Stimulated activated CD8-positive, alpha-beta memory T cell treated with anti-CD3 and anti-CD28 coated beads, Interleukin-12 subunit alpha, Interleukin-12 subunit beta, amount 100 ng/mL, for 24 hours (primary cell): ENCODE measurements around the gene RFX1.
A peak's percentile ranks its signal among the peaks of the same experiment; 100 is the strongest.
"Not testable (repeated sequence)": the region's sequence is repeated elsewhere in the genome, so short reads cannot be mapped to it uniquely, and the experiment has no call there.

ENCODE experiments used
- DNase-seq: peaks from one replicate; pipeline ENCODE4 v3.0.0-alpha.2; 2020; ENCODE audit errors: extremely low read depth

RFX1 gene

GRCh38 chr19:14006085-14006765 is at the start of gene RFX1:
RFX1 (minus strand) TSS chr19:14006320; CDS start chr19:13993843, 12,477 bp downstream.
- peak; percentile 99 for DNase-seq

DNA sequence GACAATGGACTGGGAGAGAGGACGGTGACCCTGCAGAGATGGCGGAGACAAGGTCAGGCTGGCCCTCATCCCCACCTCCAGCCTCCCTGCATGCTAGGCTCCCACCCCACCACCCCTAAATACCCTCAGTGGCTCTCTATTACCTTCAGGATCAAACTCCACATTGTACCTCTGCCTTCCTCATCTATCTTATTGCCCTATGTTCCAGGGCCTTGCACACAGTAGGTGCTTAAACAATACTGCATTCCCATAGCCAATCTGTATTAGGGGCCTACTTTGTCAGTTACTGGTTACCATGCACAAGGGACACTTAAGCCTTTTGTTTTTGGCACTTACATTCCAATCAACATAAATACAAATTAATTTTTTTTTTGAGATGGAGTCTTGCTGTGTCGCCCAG is 49.3 kb upstream of the RFX1 start:
- DNase-seq = no peak

- no peak for DNase-seq
These were observed 48.6 kb upstream of the RFX1 start for GRCh38 chr19:14054721-14055120.

- DNase-seq = no peak
These were observed 48.0 kb upstream of the RFX1 start for GRCh38 chr19:14054099-14054498.

- DNase-seq = no peak
These were observed 47.4 kb upstream of the RFX1 start for GRCh38 chr19:14053500-14053899.

DNA sequence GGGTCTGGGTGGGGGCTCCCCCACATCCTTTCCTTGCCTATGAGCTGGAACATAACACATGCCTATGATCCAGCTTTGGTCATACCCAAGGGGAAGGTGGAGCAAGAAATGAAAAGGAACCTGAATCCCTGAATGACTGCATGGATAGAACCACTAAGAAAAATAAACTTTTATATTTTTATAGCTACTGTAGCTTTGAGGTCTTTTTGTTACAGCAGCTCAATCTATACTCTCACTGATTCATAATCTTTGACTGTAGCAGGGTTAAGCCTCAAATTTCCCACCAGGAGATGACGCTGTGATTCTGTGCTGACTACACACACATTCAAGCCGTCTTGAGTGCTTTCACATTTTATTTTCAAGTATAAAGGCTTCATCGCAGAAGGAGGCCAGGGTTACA is 46.9 kb upstream of the RFX1 start:
- no peak for DNase-seq

DNA sequence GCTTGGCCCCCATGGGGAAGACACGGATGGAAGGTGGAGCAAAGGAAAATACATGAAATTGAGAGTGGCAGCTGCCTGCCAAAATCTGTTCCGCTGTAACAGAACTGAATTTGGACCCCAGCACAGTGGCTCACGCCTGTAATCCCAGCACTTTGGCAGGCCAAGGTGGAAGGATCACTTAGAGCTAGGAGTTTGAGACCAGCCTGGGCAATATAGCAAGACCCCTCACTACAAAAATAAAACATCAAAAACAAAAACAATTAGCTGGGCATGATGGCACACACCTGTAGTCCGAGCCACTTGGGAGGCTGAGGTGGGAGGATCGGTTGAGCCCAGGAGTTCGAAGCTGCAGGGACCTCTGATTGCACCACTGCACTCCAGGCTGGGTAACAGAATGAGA is 46.4 kb upstream of the RFX1 start:
- no peak for DNase-seq

DNA sequence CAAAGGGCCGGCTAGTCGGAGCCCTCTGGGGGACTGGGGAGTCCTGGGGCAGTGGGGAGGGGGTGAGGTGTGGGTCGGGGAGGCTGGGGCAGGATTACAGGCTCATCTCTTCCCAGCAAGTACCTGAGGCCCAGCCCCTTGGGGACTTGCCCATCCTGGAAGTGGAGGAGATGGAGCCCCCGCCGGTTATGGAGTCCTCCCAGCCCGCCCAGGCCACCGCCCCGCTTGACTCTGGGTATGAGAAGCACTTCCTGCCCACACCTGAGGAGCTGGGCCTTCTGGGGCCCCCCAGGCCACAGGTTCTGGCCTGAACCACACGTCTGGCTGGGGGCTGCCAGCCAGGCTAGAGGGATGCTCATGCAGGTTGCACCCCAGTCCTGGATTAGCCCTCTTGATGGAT is 45.9 kb upstream of the RFX1 start:
- no peak for DNase-seq

GRCh38 chr19:14050961-14051360 is 44.8 kb upstream of the RFX1 start:
- DNase-seq = not testable (repeated sequence)

DNA sequence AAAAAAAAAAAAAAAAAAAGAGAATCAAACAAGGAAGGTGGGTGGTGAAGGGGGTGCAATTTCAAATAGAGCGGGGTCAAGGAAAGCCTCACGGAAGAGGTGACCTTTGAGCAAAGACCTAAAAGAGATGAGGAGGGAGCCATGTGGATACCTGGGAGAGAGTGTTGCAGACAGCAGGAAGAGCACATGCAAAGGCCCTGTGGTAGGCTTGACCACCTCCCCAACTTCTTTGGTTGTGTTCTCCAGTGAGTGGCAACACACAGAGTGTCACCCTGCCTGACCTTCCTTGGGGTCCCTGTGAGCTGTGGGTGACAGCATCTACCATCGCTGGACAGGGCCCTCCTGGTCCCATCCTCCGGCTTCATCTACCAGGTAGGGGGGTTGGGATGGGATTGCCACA is 44.4 kb upstream of the RFX1 start:
- DNase-seq = no peak

DNA sequence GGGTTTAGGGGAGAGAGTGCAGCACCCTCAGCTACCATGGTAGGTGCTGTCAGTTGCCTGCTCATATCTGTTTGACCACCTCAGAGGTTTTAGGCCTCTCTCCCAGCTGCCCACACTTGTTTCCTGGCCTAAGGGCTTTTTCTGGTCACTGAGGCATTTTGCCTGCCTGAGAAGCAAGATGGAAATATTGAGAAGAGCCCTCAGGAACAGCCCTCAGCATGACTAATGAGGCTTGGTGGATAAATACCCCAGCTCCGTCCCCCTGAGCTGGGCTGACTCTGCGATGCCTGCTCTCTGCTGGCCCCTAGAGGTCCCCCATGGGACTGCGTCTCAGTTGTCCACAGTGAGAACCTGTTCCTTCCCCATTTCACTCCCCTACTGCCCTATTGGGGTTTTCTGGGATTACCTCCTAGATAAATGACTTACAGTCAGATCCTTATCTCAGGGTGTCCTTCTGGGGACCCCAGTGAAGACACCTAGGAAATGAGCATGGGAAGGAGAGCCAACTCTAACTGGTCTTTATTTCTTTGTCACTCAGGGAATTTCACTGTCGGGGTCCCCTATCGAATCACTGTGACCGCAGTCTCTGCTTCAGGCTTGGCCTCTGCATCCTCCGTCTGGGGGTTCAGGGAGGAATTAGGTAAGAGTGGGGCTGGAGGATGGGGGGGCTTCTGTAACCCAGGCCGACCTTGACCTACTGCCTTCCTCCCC is 42.5 kb upstream of the RFX1 start:
- no peak for DNase-seq

GRCh38 chr19:14047866-14048265 is 41.7 kb upstream of the RFX1 start:
- not testable (repeated sequence) for DNase-seq

GRCh38 chr19:14042659-14043608 is 36.8 kb upstream of the RFX1 start:
- not testable (repeated sequence) for DNase-seq

DNA sequence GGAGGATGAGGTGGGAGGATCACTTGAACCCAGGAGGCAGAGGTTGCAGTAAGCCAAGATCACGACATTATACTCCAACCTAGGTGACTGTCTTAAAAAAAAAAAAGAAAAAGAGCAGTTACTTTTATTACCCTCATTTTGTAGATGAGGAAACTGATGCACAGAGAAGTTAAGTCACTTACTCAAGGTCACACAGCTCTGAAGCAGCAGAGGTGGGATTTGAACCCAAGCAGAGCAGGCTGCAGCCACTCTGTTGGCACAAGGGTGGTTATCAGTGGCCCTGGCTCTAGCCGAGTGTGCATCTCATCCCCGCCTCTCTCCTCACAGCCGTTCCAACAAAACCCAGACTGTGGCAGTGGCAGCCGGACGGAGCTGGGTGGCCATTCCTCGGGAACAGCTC is 33.1 kb upstream of the RFX1 start:
- no peak for DNase-seq

GRCh38 chr19:14035706-14036105 is 29.6 kb upstream of the RFX1 start:
- no peak for DNase-seq

- DNase-seq = not testable (repeated sequence)
These were observed 29.0 kb upstream of the RFX1 start for GRCh38 chr19:14035159-14035558.

- no peak for DNase-seq
These were observed 27.8 kb upstream of the RFX1 start for GRCh38 chr19:14033946-14034345.

DNA sequence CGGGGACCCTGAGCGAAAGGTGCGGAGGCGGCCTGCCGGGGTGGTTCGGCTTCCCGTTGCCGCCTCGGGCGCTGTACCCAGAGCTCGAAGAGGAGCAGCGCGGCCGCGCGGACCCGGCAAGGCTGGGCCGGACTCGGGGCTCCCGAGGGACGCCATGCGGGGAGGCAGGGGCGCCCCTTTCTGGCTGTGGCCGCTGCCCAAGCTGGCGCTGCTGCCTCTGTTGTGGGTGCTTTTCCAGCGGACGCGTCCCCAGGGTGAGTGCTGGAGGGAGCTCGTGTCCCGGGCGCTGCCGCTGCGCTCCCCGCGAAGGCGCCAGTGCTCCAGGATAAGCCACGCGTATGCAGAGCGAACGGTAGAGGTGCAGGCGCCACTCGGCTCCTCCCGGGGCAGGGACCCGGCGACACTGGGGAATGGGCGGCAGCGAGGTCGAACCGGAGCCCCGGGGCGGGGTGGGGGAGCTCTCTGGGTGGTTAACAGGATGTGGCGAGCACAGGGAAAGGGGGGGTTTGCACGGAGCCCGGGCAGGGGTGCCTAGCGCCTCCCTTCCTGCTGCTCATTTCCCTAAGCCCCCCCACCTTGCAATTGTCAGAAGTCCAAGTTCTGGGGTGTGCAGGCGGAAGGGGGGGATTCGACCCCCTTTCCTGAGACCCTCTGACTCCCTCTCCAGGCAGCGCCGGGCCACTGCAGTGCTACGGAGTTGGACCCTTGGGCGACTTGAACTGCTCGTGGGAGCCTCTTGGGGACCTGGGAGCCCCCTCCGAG is 25.8 kb upstream of the RFX1 start, which contains the start of gene IL27RA:
Gene IL27RA (plus strand): TSS at position 44 of the 762 bp plus-strand sequence. CDS start 111 bp downstream, at position 155.
- DNase-seq = peak; percentile 49

DNA sequence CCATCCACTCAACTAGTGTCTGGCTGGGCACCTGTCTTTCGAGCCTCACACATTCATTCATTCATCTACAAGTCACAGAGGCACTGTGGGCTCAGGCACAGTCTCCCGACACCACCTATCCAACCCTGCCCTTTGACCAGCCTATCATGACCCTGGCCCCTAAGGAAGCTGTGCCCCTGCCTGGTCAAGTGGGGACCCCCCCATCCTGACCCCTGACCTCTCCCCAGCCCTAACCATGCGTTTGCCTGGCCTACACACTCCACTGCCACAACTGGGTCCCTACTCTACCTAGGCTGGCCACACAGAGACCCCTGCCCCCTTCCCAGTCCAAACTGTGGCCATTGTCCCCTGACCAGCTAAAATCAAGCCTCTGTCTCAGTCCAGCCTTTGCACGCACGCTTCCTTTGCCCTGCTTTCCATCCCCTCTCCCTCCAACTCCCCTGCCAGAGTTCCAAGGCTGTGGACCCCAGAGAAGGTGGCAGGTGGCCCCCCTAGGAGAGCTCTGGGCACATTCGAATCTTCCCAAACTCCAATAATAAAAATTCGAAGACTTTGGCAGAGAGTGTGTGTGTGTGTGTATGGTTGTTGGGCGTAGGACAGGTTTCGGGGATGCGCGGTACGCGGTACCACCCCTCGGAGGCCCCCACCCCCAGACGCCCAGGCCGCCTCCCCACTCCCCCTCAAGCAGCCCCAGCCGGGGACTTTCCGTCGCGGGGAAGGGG is 25.0 kb upstream of the RFX1 start:
- no peak for DNase-seq

GRCh38 chr19:14028901-14029300 is 22.8 kb upstream of the RFX1 start:
- DNase-seq = no peak
